K562 (cell line): ENCODE data around the gene RAB25. TPM values are rescaled to one million over a fixed set of nuclear protein-coding genes. Genes with fewer than 3 reads are reported as not detected.

ENCODE experiments used
- ATAC-seq: fragments of 200-7000 bp; cut with Tn5 transposase; 3 replicates; pipeline ENCODE4 v1.9.1; 2020; ENCODE audit warnings: moderate library complexity
- BruUV-seq: library from RNA; stranded (reverse); fragments of 400-500 nt; replicated peaks from 2 replicates; lab custom pipeline; 2021; lab: Mats Ljungman, UMichigan
- CTCF ChIA-PET: fragments of 300-600 bp; formaldehyde crosslinking; extraction: SDS; loops from one replicate; lab custom pipeline; 2021; ENCODE audit warnings: low intra/inter-chr PET ratio; lab: Yijun Ruan, JAX
- POLR2A ChIA-PET: fragments of 300-600, 350-650 bp; sonication (Branson Sonifier 250); formaldehyde crosslinking; extraction: SDS; loops from one replicate; lab custom pipeline; 2021; ENCODE audit warnings: antibody characterized with exemption, inconsistent platforms; lab: Yijun Ruan, JAX
- DNase-seq, 4 experiments: peaks; one replicate each; pipeline versions ENCODE4 v3.0.0 to v3.0.0-alpha.2; 2011 to 2018; ENCODE audit warnings: low spot score in 3 of 4, mixed read lengths in 3 of 4; ENCODE audit errors: extremely low read depth in 1 of 4
- FAIRE-seq: peaks from 2 replicates; lab custom pipeline; 2011; peaks lifted over from hg19 to GRCh38; lab: Jason Lieb, UNC
- H2AFZ ChIP-seq: 2 replicates; pipeline ENCODE4 v1.6.0; 2011; ENCODE audit warnings: low read depth, low read length, control low read depth, inconsistent platforms
- H3K27ac ChIP-seq: fragments of 200-600 bp; 3 replicates; pipeline ENCODE4 v1.8.0; 2011; ENCODE audit warnings: low read depth, mild to moderate bottlenecking, control low read depth, inconsistent platforms, low read length, moderate library complexity, mixed read lengths; ENCODE audit errors: extremely low read depth
- H3K27me3 ChIP-seq, 2 experiments: fragments of 300-600 bp in 1 of 2; 2 replicates in 1 of 2; 3 replicates in 1 of 2; pipeline versions ENCODE4 v1.6.0 to v1.8.0; 2011; ENCODE audit warnings: inconsistent platforms in 2 of 2, low read length in 2 of 2, mild to moderate bottlenecking in 1 of 2, mixed read lengths in 1 of 2, moderate library complexity in 1 of 2; ENCODE audit not compliant: control insufficient read depth in 2 of 2, insufficient read depth in 2 of 2
- H3K36me3 ChIP-seq: fragments of 300-600 bp; 3 replicates; pipeline ENCODE4 v1.8.0; 2011; ENCODE audit warnings: mild to moderate bottlenecking, low read length, inconsistent platforms; ENCODE audit not compliant: control insufficient read depth, insufficient read depth
- H3K4me1 ChIP-seq, 2 experiments: fragments of 200-600 bp in 1 of 2; replicated peaks in 1 of 2; 2 replicates in 1 of 2; 3 replicates in 1 of 2; pipeline versions ENCODE4 v1.5.1 to v1.8.0; 2011; ENCODE audit warnings: inconsistent platforms in 2 of 2, low read length in 2 of 2, mild to moderate bottlenecking in 1 of 2, mixed read lengths in 1 of 2, moderate library complexity in 1 of 2; ENCODE audit not compliant: control insufficient read depth in 2 of 2, insufficient read depth in 2 of 2
- H3K4me2 ChIP-seq: 2 replicates; pipeline ENCODE4 v1.6.1; 2011; ENCODE audit warnings: low read length, control low read depth, inconsistent platforms, mixed read lengths; ENCODE audit not compliant: insufficient read depth
- H3K4me3 ChIP-seq: fragments of 200-600 bp; sonication (generic), shearing (Covaris generic); 2 replicates; pipeline ENCODE4 v1.5.1; 2016; ENCODE audit warnings: control low read depth, inconsistent platforms
- H3K79me2 ChIP-seq: fragments of 200-600 bp; 3 replicates; pipeline ENCODE4 v1.8.0; 2011; ENCODE audit warnings: low read length, inconsistent platforms; ENCODE audit not compliant: control insufficient read depth, insufficient read depth
- H3K9ac ChIP-seq, 2 experiments: 2 replicates each; pipeline versions ENCODE4 v1.6.0 to v1.6.1; 2011; ENCODE audit warnings: low read depth in 2 of 2, low read length in 2 of 2, control low read depth in 1 of 2, inconsistent platforms in 1 of 2, mild to moderate bottlenecking in 1 of 2, mixed read lengths in 1 of 2; ENCODE audit not compliant: insufficient read depth in 1 of 2
- H3K9me1 ChIP-seq: one replicate; pipeline ENCODE4 v1.6.0; 2011; ENCODE audit warnings: inconsistent platforms, mild to moderate bottlenecking, low read length, moderate library complexity; ENCODE audit not compliant: control insufficient read depth, insufficient read depth
- H3K9me3 ChIP-seq: replicated peaks from 2 replicates; pipeline ENCODE4 v1.5.1; 2011; ENCODE audit warnings: low read depth, low read length, inconsistent platforms; ENCODE audit not compliant: control insufficient read depth, insufficient read depth
- H4K20me1 ChIP-seq: replicated peaks from 2 replicates; pipeline ENCODE4 v1.6.1; 2011; ENCODE audit warnings: low read length, inconsistent platforms, mixed read lengths; ENCODE audit not compliant: control insufficient read depth, insufficient read depth
- DDX20 ChIP-seq: fragments of 450-650 bp; IDR thresholded peaks from 2 replicates; pipeline ENCODE4 v1.6.1; 2016; ENCODE audit warnings: missing genetic modification characterization, low read depth, mild to moderate bottlenecking, missing compliant biosample characterization, moderate library complexity
- NFIC ChIP-seq: fragments of 450-650 bp; IDR thresholded peaks from 2 replicates; pipeline ENCODE4 v1.6.1; 2017; ENCODE audit warnings: mild to moderate bottlenecking, inconsistent platforms
- NFIX ChIP-seq: fragments of 250-450 bp; sonication (Bioruptor Pico); IDR thresholded peaks from 2 replicates; pipeline ENCODE4 v1.4.0; 2020; ENCODE audit warnings: low read depth, mild to moderate bottlenecking, moderate library complexity
- PKNOX1 ChIP-seq: fragments of 450-650 bp; IDR thresholded peaks from 2 replicates; pipeline ENCODE4 v1.6.1; 2016
- RAD51 ChIP-seq: fragments of 450-650 bp; IDR thresholded peaks from 2 replicates; pipeline ENCODE4 v1.7.1; 2016; ENCODE audit warnings: low read depth, mild to moderate bottlenecking, borderline replicate concordance
- WGBS: fragments of 100-300 bp; shearing (Covaris generic); methylation state at CpG from one replicate; pipeline ENCODE4 v1.1.6; 2016; ENCODE audit warnings: low coverage, mixed read lengths; ENCODE audit not compliant: insufficient coverage; ENCODE audit errors: missing lambda C conversion rate; 5-methylcytosine and 5-hydroxymethylcytosine counted together
- in situ Hi-C: fragments of 300-500 bp; cut with MboI; formaldehyde crosslinking; loops from 4 replicates; pipeline ENCODE4 v1.15.0; 2018; ENCODE audit warnings: inconsistent platforms, mixed read lengths
- intact Hi-C: fragments of 100-400 bp; cut with micrococcal nuclease; formaldehyde crosslinking; loops from 2 replicates; pipeline ENCODE4 v1.14.2; 2022
- polyA plus RNA-seq, 8 experiments: library from polyadenylated mRNA; depleted of rRNA in 4 of 8; stranded (reverse) in 5 of 8; unstranded in 3 of 8; fragments of >200 nt; fragmentation: Nextera tagmentation in 2 of 8; fragmentation: Illumina TruSeq in 1 of 8; extraction: Ambion mirVana in 2 of 8; extraction: Trizol in 1 of 8; gene quantifications; 2 replicates each; pipeline versions ENCODE4 v1.2.1 to v1.2.3, GENCODE V29; 2011 to 2014; ENCODE audit warnings: inconsistent platforms in 1 of 8, missing spikeins in 1 of 8
- total RNA-seq, 7 experiments: library from RNA; depleted of rRNA in 6 of 7; stranded (reverse); fragments of >200 nt in 6 of 7; fragmentation: Illumina TruSeq in 2 of 7; extraction: Trizol in 2 of 7; gene quantifications; 2 replicates each; pipeline versions ENCODE4 v1.2.1 to v1.2.3, GENCODE V29; 2011 to 2021; ENCODE audit warnings: low replicate concordance in 1 of 7

The RAB25 gene
- total and polyA plus RNA-seq, 9 of the 15 experiments (the other 6 are each of a cell fraction or from before 2014, with no cell fraction given): 0.10 to 0.27 (median 0.13) TPM; not detected in 6

GRCh38 chr1:156101880-156102279 is 40.9 kb downstream of the RAB25 start:
- H3K9me1 ChIP-seq: peaks cover 7% of the 10 kb centered on the region
- 63% methylated on average over 3 of the region's 6 CpGs for WGBS
- H3K9me3 ChIP-seq: no peaks in the 10 kb centered on the region
- H3K79me2 ChIP-seq: peaks cover 4% of the 10 kb centered on the region; the same call in 1 of the 3 replicates
- BruUV-seq: no TSS peak
- ATAC-seq: no peak
- H3K36me3 ChIP-seq: no peaks in the 10 kb centered on the region
- intact Hi-C loops (no loop called here), in situ Hi-C loops (no loop called here)
- H2AFZ ChIP-seq: no peak overlapping the region
- H3K4me2 ChIP-seq: no peak overlapping the region
- H3K4me3 ChIP-seq: no peak overlapping the region
- ChIA-PET CTCF (no interaction called here), POLR2A (interaction anchor here (0.7 to 12.5 kb wide), 3 partner anchors 10 to 28 kb away, joined by 3 to 164 read pairs (median 3); partner anchors contain the start of gene LMNA)
- peaks cover 27 to 49% of the 10 kb centered on the region in 2 experiments for H3K4me1 ChIP-seq
- no peak for DNase-seq
- FAIRE-seq: no peak
- no peak overlapping the region for H3K27ac ChIP-seq
- no peak overlapping the region for H3K9ac ChIP-seq
- TF ChIP-seq NFIC (peak; percentile 95), RAD51 (no peak), NFIX (CRISPR knock-in tag) (peak; percentile 45), PKNOX1 (no peak), DDX20 (tag) (no peak)
- H4K20me1 ChIP-seq: no peaks in the 10 kb centered on the region
- no peaks in the 10 kb centered on the region for H3K27me3 ChIP-seq
